22Rv1 (cell line): ENCODE measurements around the gene FKBP5.
"Not testable (repeated sequence)": the region's sequence is repeated elsewhere in the genome, so short reads cannot be mapped to it uniquely, and the experiment has no call there.

ENCODE experiments used
- H3K27ac ChIP-seq: fragments of 450-650 bp; 2 replicates; pipeline ENCODE4 v1.5.1; 2017
- ZFX ChIP-seq: fragments of 450-650 bp; IDR thresholded peaks from 2 replicates; pipeline ENCODE4 v1.6.1; 2017; ENCODE audit warnings: antibody characterized with exemption, borderline replicate concordance
- TF ChIP-seq, protein P1 (sequence below): fragments of 450-650 bp; IDR thresholded peaks from 2 replicates; pipeline ENCODE4 v1.5.1; 2017; ENCODE audit warnings: mild to moderate bottlenecking

FKBP5 gene

DNA sequence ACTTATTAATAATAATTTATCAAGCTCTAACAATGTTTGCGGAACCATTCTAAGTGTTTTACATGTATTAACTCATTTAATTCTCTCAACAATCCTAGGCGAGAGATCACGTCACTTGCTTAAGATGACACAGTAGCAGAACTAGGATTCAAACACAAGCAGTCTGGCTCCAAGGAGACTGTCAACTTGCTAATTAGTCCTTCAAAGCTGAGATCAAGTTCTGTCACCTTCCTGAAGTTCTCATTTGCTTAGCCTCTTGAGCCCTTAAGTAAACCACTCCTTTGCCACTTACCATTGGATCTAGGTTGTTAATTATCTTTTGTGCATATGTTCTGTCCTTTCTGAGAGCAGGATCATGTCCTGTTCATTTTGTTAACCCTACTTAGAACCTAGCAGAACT is 14.1 kb downstream of the FKBP5 start:
- TF ChIP-seq, protein P1, sequence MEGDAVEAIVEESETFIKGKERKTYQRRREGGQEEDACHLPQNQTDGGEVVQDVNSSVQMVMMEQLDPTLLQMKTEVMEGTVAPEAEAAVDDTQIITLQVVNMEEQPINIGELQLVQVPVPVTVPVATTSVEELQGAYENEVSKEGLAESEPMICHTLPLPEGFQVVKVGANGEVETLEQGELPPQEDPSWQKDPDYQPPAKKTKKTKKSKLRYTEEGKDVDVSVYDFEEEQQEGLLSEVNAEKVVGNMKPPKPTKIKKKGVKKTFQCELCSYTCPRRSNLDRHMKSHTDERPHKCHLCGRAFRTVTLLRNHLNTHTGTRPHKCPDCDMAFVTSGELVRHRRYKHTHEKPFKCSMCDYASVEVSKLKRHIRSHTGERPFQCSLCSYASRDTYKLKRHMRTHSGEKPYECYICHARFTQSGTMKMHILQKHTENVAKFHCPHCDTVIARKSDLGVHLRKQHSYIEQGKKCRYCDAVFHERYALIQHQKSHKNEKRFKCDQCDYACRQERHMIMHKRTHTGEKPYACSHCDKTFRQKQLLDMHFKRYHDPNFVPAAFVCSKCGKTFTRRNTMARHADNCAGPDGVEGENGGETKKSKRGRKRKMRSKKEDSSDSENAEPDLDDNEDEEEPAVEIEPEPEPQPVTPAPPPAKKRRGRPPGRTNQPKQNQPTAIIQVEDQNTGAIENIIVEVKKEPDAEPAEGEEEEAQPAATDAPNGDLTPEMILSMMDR = no peak
- no peak for TF ChIP-seq ZFX
- peak overlapping the region; percentile 14; the same call in 1 of the 2 replicates for H3K27ac ChIP-seq

DNA sequence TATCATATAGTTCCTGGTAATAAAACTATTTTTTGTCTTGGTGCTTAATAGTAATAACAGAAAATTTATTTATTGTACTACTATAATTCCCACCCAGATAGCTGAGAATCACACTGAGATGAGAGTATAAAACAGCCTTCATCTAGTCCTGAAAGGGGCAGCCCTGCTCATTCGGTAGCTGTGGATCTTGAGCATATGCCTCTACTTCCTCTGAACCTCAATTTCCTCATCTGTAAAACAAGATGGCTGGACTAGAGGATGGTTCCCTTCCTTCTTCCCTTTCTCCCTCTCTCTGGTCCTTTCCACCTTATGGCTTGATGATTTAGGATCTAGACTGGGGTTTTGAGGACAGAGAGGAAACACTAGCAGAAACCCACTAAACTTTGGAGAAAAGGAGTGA is 15.0 kb downstream of the FKBP5 start:
- H3K27ac ChIP-seq = peak overlapping the region; percentile 14; the same call in 1 of the 2 replicates

DNA sequence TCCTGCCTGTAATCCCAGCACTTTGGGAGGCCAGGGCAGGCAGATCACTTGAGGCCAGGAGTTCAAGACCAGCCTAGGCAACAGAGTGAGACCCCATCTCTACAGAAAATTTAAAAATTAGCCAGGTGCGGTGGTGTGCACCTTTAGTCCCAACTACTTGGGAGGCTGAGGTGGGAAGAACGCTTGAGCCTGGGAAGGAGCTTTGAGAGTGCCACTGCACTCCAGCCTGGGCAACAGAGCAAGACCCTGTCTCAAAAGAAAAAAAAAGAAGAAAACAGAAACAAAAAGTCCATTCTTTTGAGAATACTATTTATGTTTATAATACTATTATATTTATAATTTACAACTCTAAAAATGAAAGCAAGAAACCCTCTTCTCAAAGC is 15.4 kb downstream of the FKBP5 start:
- H3K27ac ChIP-seq = not testable (repeated sequence)

More for the DNA sequence above, 15.0 kb downstream of the FKBP5 start:
- TF ChIP-seq ZFX = no peak
- TF ChIP-seq, protein P1 = no peak

DNA sequence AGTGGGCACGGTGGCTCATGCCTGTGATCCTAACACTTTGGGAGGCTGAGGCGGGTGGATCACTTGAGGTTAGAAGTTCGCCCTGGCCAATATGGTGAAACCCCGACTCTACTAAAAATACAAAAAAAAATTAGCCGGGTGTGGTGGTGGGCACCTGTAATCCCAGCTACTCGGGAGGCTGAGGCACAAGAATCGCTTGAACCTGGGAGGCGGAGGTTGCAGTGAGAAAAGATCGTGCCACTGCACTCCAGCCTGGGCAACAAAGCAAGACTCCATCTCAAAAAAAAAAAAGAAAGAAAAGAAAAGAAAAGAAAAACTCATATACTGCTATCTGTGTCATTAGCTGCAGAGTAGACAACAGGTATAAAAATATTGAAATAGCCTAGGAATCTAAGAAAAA is 18.3 kb downstream of the FKBP5 start:
- H3K27ac ChIP-seq = not testable (repeated sequence)

DNA sequence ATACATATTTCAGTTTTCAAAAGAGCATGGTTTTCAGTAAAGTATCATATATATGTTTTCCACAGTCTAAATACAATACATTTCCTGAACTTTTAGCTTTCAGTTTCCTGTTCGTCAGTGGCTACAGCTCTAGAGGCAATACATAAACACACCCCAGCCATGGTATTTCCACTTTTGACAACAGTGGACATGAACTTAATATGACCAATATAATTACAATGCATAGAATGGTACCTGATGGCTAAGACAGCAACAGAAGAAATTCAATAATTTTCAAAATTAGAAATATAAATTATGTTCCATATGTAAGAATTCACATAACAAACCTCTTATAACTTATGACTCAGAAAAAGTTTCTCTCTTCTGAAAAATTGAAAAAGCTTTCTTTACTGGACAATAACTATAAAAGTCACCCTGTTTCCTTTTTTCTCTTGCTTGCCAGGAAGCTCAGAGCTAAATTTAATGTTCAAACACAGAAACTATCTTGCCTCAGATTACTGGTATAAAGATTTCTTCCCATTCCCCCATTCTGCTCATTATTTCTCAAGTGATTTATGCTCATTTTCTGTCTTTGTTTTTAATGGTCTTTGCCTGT is 19.2 kb downstream of the FKBP5 start:
- no peak overlapping the region for H3K27ac ChIP-seq
- TF ChIP-seq, protein P1 = no peak
- TF ChIP-seq ZFX = no peak

DNA sequence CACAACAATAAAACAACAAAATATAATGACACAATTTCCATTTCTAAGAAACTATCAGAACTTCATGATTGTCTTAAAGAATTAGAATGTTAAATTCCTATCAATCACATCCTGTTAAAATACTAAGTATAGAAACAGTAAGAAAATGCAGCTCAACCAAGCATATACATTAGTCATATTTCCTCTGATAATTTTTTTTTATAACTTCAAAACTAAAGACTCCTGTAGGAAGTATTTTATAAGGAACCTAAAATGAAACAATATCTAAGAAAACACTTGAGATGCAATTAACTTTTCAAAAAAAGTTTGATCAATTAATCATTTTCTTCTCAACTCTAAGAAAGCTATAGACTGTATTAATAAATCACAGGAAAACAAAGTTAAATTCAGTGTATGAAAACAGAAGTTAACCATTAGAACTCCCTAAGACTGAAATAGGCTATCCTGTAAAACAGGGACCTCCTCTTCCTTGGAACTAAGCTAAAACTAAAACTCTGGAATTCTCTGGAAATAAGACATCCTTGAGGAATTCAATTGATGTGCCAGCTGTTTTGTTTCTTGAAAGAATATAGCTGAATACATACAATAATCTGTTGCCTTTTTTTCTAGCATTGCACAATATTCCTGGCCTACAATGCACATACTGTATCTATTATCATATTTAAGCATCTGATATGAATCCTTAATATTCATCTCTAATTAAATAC is 19.8 kb downstream of the FKBP5 start:
- H3K27ac ChIP-seq = no peak overlapping the region

DNA sequence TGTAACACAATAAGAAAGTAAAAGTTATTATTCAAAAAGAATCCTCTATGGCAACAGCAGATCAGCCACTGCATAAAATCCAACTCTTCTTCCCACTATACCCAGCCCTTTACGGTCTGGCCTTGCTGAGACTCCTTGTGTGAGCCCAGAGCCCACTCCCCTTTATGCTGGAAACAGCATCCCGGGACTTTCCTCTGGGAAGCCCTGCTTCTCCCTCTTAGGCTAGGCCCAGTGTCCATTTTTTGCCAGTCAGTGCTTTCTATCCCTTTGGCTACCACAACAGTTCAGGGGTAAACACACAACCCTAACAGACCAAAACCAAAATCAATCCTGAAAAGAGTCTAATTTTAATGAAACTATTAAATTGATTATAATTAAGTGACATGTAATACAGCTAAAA is 20.6 kb downstream of the FKBP5 start:
- peak overlapping the region; percentile 10; the same call in 1 of the 2 replicates for H3K27ac ChIP-seq
- no peak for TF ChIP-seq ZFX
- TF ChIP-seq, protein P1 = no peak

More for the DNA sequence above, 19.8 kb downstream of the FKBP5 start:
- no peak for TF ChIP-seq ZFX
- TF ChIP-seq, protein P1 = no peak

DNA sequence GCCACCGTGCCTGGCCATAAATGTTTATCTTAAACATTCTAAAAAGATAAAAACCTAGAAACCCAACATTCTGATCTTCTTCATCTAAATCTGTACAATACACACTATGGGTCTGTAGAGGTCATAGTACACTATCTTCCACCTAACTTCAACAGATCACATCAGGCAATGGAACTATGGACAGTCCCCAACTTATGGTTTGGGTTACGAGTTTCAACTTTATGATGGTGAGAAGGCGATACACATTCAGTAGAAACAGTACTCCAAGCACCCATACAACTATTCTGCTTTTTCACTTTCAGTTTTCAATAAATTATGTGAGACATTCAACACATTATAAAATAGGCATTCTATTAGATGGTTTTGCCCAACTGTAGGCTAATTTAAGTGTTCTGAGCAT is 23.1 kb downstream of the FKBP5 start:
- TF ChIP-seq ZFX = no peak
- TF ChIP-seq, protein P1 = no peak
- 0 out of 2 replicates have a peak overlapping the region, but pooled peaks have one; percentile 39 for H3K27ac ChIP-seq
